KOPT-K1 (cell line): ENCODE measurements around the gene CGGBP1.

ENCODE experiments used
- H3K27ac ChIP-seq: fragments of 200-600 bp; sonication (generic); 2 replicates; pipeline ENCODE4 v1.5.1; 2016; ENCODE audit warnings: antibody characterized with exemption, mild to moderate bottlenecking, low read depth, low read length; ENCODE audit not compliant: poor library complexity, severe bottlenecking
- H3K36me3 ChIP-seq: fragments of 200-600 bp; sonication (generic); 2 replicates; pipeline ENCODE4 v1.5.1; 2017; ENCODE audit warnings: antibody characterized with exemption, mild to moderate bottlenecking, low read length, moderate library complexity; ENCODE audit not compliant: insufficient read depth
- H3K9me3 ChIP-seq: fragments of 200-600 bp; sonication (generic); 2 replicates; pipeline ENCODE4 v1.5.1; 2017; ENCODE audit warnings: antibody characterized with exemption, low read length, mild to moderate bottlenecking; ENCODE audit not compliant: insufficient read depth, poor library complexity, severe bottlenecking

Gene CGGBP1

GRCh38 chr3:88057630-88058305 lies 1.0 kb downstream of the CGGBP1 start:
- peaks cover 47% of the 10 kb centered on the region for H3K36me3 ChIP-seq
- peak overlapping the region; percentile 92 for H3K27ac ChIP-seq

GRCh38 chr3:88046766-88047165 lies 12.0 kb downstream of the CGGBP1 start:
- Histone ChIP-seq H3K36me3 (no peaks in the 10 kb centered on the region), H3K9me3 (no peaks in the 10 kb centered on the region), H3K27ac (no peak overlapping the region)

More at GRCh38 chr3:88057630-88058305, 1.0 kb downstream of the CGGBP1 start:
- H3K9me3 ChIP-seq: no peaks in the 10 kb centered on the region

GRCh38 chr3:88044411-88044810 lies 14.4 kb downstream of the CGGBP1 start:
- Histone ChIP-seq H3K9me3 (no peaks in the 10 kb centered on the region), H3K27ac (no peak overlapping the region), H3K36me3 (no peaks in the 10 kb centered on the region)

GRCh38 chr3:88041005-88041404 lies 17.8 kb downstream of the CGGBP1 start:
- no peaks in the 10 kb centered on the region for H3K9me3 ChIP-seq
- no peak overlapping the region for H3K27ac ChIP-seq
- no peaks in the 10 kb centered on the region for H3K36me3 ChIP-seq

GRCh38 chr3:88040529-88040928 lies 18.3 kb downstream of the CGGBP1 start:
- Histone ChIP-seq H3K27ac (no peak overlapping the region), H3K9me3 (no peaks in the 10 kb centered on the region), H3K36me3 (no peaks in the 10 kb centered on the region)

GRCh38 chr3:88038566-88038965 lies 20.2 kb downstream of the CGGBP1 start:
- H3K36me3 ChIP-seq: no peaks in the 10 kb centered on the region
- H3K9me3 ChIP-seq: no peaks in the 10 kb centered on the region
- H3K27ac ChIP-seq: no peak overlapping the region

GRCh38 chr3:88036221-88036620 lies 22.6 kb downstream of the CGGBP1 start:
- no peaks in the 10 kb centered on the region for H3K9me3 ChIP-seq
- no peak overlapping the region for H3K27ac ChIP-seq
- no peaks in the 10 kb centered on the region for H3K36me3 ChIP-seq

GRCh38 chr3:88034491-88035275 lies 24.1 kb downstream of the CGGBP1 start:
- Histone ChIP-seq H3K27ac (peak overlapping the region; percentile 22), H3K36me3 (no peaks in the 10 kb centered on the region), H3K9me3 (no peaks in the 10 kb centered on the region)

- Histone ChIP-seq H3K27ac (peak overlapping the region; percentile 22), H3K36me3 (no peaks in the 10 kb centered on the region), H3K9me3 (no peaks in the 10 kb centered on the region)
These were observed 25.0 kb downstream of the CGGBP1 start for GRCh38 chr3:88033808-88034207.

- no peaks in the 10 kb centered on the region for H3K36me3 ChIP-seq
- no peaks in the 10 kb centered on the region for H3K9me3 ChIP-seq
- no peak overlapping the region for H3K27ac ChIP-seq
These were observed 25.7 kb downstream of the CGGBP1 start for GRCh38 chr3:88033079-88033478.

- Histone ChIP-seq H3K27ac (peak overlapping the region; percentile 77), H3K36me3 (no peaks in the 10 kb centered on the region), H3K9me3 (no peaks in the 10 kb centered on the region)
These were observed 26.6 kb downstream of the CGGBP1 start for GRCh38 chr3:88032245-88032644.

- peak overlapping the region; percentile 77 for H3K27ac ChIP-seq
- H3K9me3 ChIP-seq: no peaks in the 10 kb centered on the region
- no peaks in the 10 kb centered on the region for H3K36me3 ChIP-seq
These were observed 27.1 kb downstream of the CGGBP1 start for GRCh38 chr3:88031642-88032077.

- H3K9me3 ChIP-seq: no peaks in the 10 kb centered on the region
- H3K36me3 ChIP-seq: no peaks in the 10 kb centered on the region
- peak overlapping the region; percentile 50 for H3K27ac ChIP-seq
These were observed 28.6 kb downstream of the CGGBP1 start for GRCh38 chr3:88030210-88030609.

GRCh38 chr3:88028876-88029275 lies 29.9 kb downstream of the CGGBP1 start:
- Histone ChIP-seq H3K27ac (no peak overlapping the region), H3K36me3 (no peaks in the 10 kb centered on the region), H3K9me3 (no peaks in the 10 kb centered on the region)

- no peak overlapping the region for H3K27ac ChIP-seq
These were observed 33.7 kb downstream of the CGGBP1 start for GRCh38 chr3:88025001-88025552.

More at GRCh38 chr3:88025001-88025552, 33.7 kb downstream of the CGGBP1 start:
- Histone ChIP-seq H3K36me3 (no peaks in the 10 kb centered on the region), H3K9me3 (no peaks in the 10 kb centered on the region)
